Tibial nerve (tissue), 4 donors: ENCODE results near the gene CC2D2A. TPM values are rescaled to one million over a fixed set of nuclear protein-coding genes. Genes with fewer than 3 reads are reported as not detected.

Experiments
- DNase-seq, 2 donors: peaks; one replicate each; pipeline ENCODE4 v3.0.0-alpha.2; 2019; ENCODE audit warnings: low spot score in 2 of 2
- H3K27ac ChIP-seq, 4 donors: fragments of 200-600 bp; sonication (generic) in 3 of 4; one replicate each; pipeline ENCODE4 v1.5.1; 2017 to 2019; ENCODE audit warnings: mild to moderate bottlenecking in 1 of 4
- H3K27me3 ChIP-seq, 2 donors: fragments of 200-600 bp; sonication (generic) in 1 of 2; one replicate each; pipeline versions ENCODE4 v1.5.1 to v1.6.0; 2017 to 2019
- H3K36me3 ChIP-seq, 3 donors: fragments of 200-600 bp; sonication (generic); one replicate each; pipeline ENCODE4 v1.5.1; 2018 to 2019
- H3K4me1 ChIP-seq, 4 donors: fragments of 200-600 bp; sonication (generic) in 3 of 4; one replicate each; pipeline ENCODE4 v1.5.1; 2017 to 2019
- H3K4me3 ChIP-seq, 4 donors: fragments of 200-600 bp; sonication (generic) in 3 of 4; one replicate each; pipeline ENCODE4 v1.5.1; 2017 to 2019; ENCODE audit warnings: mild to moderate bottlenecking in 1 of 4, moderate library complexity in 1 of 4
- H3K9me3 ChIP-seq, 4 donors: fragments of 200-600 bp; sonication (generic) in 3 of 4; one replicate each; pipeline ENCODE4 v1.5.1; 2017 to 2019
- CTCF ChIP-seq, 5 experiments: fragments of 200-600 bp in 3 of 5; fragments of 450-650 bp in 2 of 5; sonication (generic) in 3 of 5; IDR thresholded peaks; one replicate each; pipeline ENCODE4 v1.5.1; 2016 to 2019; ENCODE audit warnings: antibody characterized with exemption in 5 of 5, mild to moderate bottlenecking in 3 of 5, moderate library complexity in 2 of 5
- EP300 ChIP-seq, 2 donors: sonication (generic); formaldehyde crosslinking; IDR thresholded peaks; one replicate each; pipeline ENCODE4 v1.6.1; 2017; ENCODE audit warnings: antibody characterized with exemption in 2 of 2, mild to moderate bottlenecking in 1 of 2
- POLR2A ChIP-seq, 2 donors: fragments of 450-650 bp; IDR thresholded peaks; one replicate each; pipeline ENCODE4 v1.6.1; 2017; ENCODE audit warnings: antibody characterized with exemption in 2 of 2, mild to moderate bottlenecking in 2 of 2, moderate library complexity in 2 of 2
- WGBS, 2 donors: methylation state at CpG; one replicate each; pipeline ENCODE4 v1.1.5; 2018; 5-methylcytosine and 5-hydroxymethylcytosine counted together
- total RNA-seq, 4 donors: library from RNA; depleted of rRNA; stranded (reverse); fragments of >200 nt; gene quantifications; one replicate each; pipeline ENCODE4 v1.1.0, GENCODE V29; 2016

The CC2D2A gene
- total RNA-seq, 4 donors from 2014 or later, result 29.5 to 47.9 (median 38.4) TPM

GRCh38 chr4:15543537-15544247 is 74.0 kb downstream of the CC2D2A start:
- Histone ChIP-seq H3K36me3 (peaks cover 0 to 55% (median 0%) of the 10 kb centered on the region in 3 donors), H3K4me3 (no peak overlapping the region), H3K4me1 (no peaks in the 10 kb centered on the region), H3K27me3 (no peaks in the 10 kb centered on the region), H3K9me3 (no peaks in the 10 kb centered on the region), H3K27ac (no peak overlapping the region)
- TF ChIP-seq CTCF (IDR thresholded peaks at IDR 0.05) (no peak), EP300 (IDR thresholded peaks at IDR 0.05) (no peak), POLR2A (IDR thresholded peaks at IDR 0.05) (no peak)
- no peak for DNase-seq
- WGBS, 2 donors, result 74 to 78% methylated on average over 6 of the region's 6 CpGs

GRCh38 chr4:15544248-15544729 is 74.6 kb downstream of the CC2D2A start:
- Histone ChIP-seq H3K36me3 (peaks cover 0 to 52% (median 0%) of the 10 kb centered on the region in 3 donors), H3K27ac (no peak overlapping the region), H3K4me3 (no peak overlapping the region), H3K27me3 (no peaks in the 10 kb centered on the region), H3K9me3 (no peaks in the 10 kb centered on the region), H3K4me1 (no peaks in the 10 kb centered on the region)
- DNase-seq, result no peak
- WGBS, 2 donors, result 79 to 80% methylated on average over 1 of the region's 1 CpG
- TF ChIP-seq POLR2A (IDR thresholded peaks at IDR 0.05) (no peak), EP300 (IDR thresholded peaks at IDR 0.05) (no peak), CTCF (IDR thresholded peaks at IDR 0.05) (no peak)

GRCh38 chr4:15545371-15545770 is 75.7 kb downstream of the CC2D2A start:
- 88 to 94% methylated on average over 2 of the region's 2 CpGs for WGBS, 2 donors
- Histone ChIP-seq H3K36me3 (peaks cover 0 to 55% (median 0%) of the 10 kb centered on the region in 3 donors), H3K4me3 (no peak overlapping the region), H3K27me3 (no peaks in the 10 kb centered on the region), H3K27ac (no peak overlapping the region), H3K4me1 (no peaks in the 10 kb centered on the region), H3K9me3 (no peaks in the 10 kb centered on the region)
- DNase-seq, result no peak
- no peak for TF ChIP-seq CTCF (IDR thresholded peaks at IDR 0.05)
- TF ChIP-seq EP300 (IDR thresholded peaks at IDR 0.05), result no peak
- TF ChIP-seq POLR2A (IDR thresholded peaks at IDR 0.05), result no peak

- H3K4me3 ChIP-seq, result no peak overlapping the region
- H3K27me3 ChIP-seq, result no peaks in the 10 kb centered on the region
- no peak overlapping the region for H3K27ac ChIP-seq
- 70 to 74% methylated on average over 3 of the region's 3 CpGs for WGBS, 2 donors
- no peaks in the 10 kb centered on the region for H3K4me1 ChIP-seq
- H3K36me3 ChIP-seq, result peaks cover 0 to 35% (median 0%) of the 10 kb centered on the region in 3 donors
- H3K9me3 ChIP-seq, result no peaks in the 10 kb centered on the region
- no peak for DNase-seq
- TF ChIP-seq EP300 (IDR thresholded peaks at IDR 0.05), result no peak
- TF ChIP-seq POLR2A (IDR thresholded peaks at IDR 0.05), result no peak
- TF ChIP-seq CTCF (IDR thresholded peaks at IDR 0.05), result no peak
Observed at GRCh38 chr4:15547392-15547791, 77.7 kb downstream of the CC2D2A start.

- Histone ChIP-seq H3K4me3 (no peak overlapping the region), H3K9me3 (no peaks in the 10 kb centered on the region), H3K36me3 (peaks cover 0 to 40% (median 0%) of the 10 kb centered on the region in 3 donors), H3K27ac (no peak overlapping the region), H3K27me3 (no peaks in the 10 kb centered on the region), H3K4me1 (no peaks in the 10 kb centered on the region)
- TF ChIP-seq POLR2A (IDR thresholded peaks at IDR 0.05) (no peak), CTCF (IDR thresholded peaks at IDR 0.05) (no peak), EP300 (IDR thresholded peaks at IDR 0.05) (no peak)
- WGBS, 2 donors, result 85 to 93% methylated on average over 3 of the region's 3 CpGs
- no peak for DNase-seq
Observed at GRCh38 chr4:15550491-15550890, 80.8 kb downstream of the CC2D2A start.
